Stomach (tissue), 4 donors: Measurements from ENCODE around the gene PIM1.

Source experiments
- POLR2A ChIP-seq, 4 donors: fragments of 450-650 bp; IDR thresholded peaks; one replicate each; pipeline ENCODE4 v1.6.1; 2016; ENCODE audit warnings: antibody characterized with exemption in 4 of 4, control low read depth in 2 of 4, mild to moderate bottlenecking in 1 of 4, moderate library complexity in 1 of 4
- POLR2AphosphoS5 ChIP-seq, 3 donors: sonication (generic); formaldehyde crosslinking; IDR thresholded peaks; one replicate each; pipeline ENCODE4 v1.6.1; 2016; ENCODE audit warnings: antibody characterized with exemption in 3 of 3
- TF ChIP-seq, protein P1 (sequence below), 7 experiments: fragments of 450-650 bp in 4 of 7; fragments of 200-600 bp in 3 of 7; sonication (generic) in 3 of 7; IDR thresholded peaks; one replicate each; pipeline ENCODE4 v1.5.1; 2016 to 2019; ENCODE audit warnings: antibody characterized with exemption in 7 of 7, control low read depth in 2 of 7, mild to moderate bottlenecking in 1 of 7

DNA sequence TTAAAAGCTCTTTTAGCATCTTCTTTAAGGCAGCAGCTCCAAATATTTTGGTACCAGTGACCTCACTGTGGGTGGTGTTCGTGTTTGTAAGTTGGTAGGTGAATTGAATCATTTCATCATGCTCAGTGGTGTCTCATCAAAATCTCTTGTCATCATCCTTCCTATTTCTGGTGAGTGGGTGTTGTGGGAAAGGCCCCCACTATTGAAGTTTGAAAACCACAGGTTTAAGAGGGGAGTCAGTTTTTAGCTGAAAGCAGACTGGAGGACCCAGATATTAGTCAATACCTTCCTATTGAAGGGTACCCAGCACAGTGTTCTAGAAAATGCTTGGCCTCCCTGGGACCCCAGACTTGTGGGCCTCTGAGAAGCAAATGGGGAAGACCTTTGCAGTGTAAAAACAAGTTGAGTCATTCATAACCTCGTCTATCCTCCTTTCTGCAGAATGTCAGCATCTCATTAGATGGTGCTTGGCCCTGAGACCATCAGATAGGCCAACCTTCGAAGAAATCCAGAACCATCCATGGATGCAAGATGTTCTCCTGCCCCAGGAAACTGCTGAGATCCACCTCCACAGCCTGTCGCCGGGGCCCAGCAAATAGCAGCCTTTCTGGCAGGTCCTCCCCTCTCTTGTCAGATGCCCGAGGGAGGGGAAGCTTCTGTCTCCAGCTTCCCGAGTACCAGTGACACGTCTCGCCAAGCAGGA lies 3.7 kb downstream of the PIM1 start:
- no peak for TF ChIP-seq POLR2A (IDR thresholded peaks at IDR 0.05)
- TF ChIP-seq, protein P1, sequence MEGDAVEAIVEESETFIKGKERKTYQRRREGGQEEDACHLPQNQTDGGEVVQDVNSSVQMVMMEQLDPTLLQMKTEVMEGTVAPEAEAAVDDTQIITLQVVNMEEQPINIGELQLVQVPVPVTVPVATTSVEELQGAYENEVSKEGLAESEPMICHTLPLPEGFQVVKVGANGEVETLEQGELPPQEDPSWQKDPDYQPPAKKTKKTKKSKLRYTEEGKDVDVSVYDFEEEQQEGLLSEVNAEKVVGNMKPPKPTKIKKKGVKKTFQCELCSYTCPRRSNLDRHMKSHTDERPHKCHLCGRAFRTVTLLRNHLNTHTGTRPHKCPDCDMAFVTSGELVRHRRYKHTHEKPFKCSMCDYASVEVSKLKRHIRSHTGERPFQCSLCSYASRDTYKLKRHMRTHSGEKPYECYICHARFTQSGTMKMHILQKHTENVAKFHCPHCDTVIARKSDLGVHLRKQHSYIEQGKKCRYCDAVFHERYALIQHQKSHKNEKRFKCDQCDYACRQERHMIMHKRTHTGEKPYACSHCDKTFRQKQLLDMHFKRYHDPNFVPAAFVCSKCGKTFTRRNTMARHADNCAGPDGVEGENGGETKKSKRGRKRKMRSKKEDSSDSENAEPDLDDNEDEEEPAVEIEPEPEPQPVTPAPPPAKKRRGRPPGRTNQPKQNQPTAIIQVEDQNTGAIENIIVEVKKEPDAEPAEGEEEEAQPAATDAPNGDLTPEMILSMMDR (IDR thresholded peaks at IDR 0.05) = no peak
- TF ChIP-seq POLR2AphosphoS5 (IDR thresholded peaks at IDR 0.05) = no peak
